Fibroblast of mammary gland (primary cell): ENCODE measurements around the gene SUN5.

Source experiments
- DNase-seq: peaks from one replicate; pipeline ENCODE4 v3.0.0-alpha.2; 2010; ENCODE audit warnings: low read depth
- H3K4me3 ChIP-seq: 2 replicates; pipeline ENCODE4 v1.5.1; 2011; ENCODE audit warnings: low read depth, mild to moderate bottlenecking, low read length, moderate library complexity; ENCODE audit not compliant: control insufficient read depth
- TF ChIP-seq, protein P1 (sequence below): conservative IDR thresholded peaks from 2 replicates; pipeline ENCODE4 v1.5.1; 2011; ENCODE audit warnings: low read depth, low read length, inconsistent platforms; ENCODE audit not compliant: control insufficient read depth, insufficient read depth

Gene SUN5

DNA sequence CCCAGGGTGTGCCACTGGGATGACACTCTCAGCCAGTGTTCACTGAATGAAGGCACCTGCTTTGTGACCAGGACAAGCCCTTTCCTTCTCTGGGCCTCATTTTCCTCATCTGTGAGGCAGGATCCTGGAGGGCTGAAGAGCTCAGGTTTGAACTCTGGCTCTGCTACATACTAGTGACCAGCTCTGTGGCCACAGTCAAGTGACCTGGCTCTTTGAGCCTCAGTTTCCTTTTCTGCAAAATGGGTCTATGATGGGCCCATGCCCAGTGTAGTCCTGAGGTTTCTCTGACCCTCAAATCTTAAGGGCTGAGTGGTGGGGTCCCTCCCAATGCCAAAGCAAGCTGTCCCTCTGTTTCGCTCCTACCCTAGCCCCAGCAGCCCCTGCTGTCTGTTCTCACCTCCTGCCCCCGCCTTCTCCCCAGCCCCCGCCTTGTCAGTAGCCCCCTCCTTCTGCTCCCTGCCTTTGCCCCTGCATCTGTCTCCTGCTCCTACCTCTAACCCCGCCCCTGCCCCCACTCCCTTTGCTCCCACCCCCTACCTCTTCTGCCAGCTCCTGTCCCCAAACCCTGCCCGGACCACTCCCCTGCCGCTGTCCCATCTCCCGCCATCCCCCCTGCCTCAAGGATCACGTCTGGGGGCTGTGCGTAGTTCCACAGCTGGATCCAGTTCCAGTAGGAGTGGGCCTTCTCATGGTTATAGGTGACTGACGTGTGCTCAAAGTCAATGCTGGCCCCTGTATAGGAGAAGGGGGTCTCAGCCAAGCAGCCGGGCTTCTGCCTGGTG, 17.0 kb downstream of the SUN5 start:
- DNase-seq = no peak
- no peak overlapping the region for H3K4me3 ChIP-seq
- TF ChIP-seq, protein P1, sequence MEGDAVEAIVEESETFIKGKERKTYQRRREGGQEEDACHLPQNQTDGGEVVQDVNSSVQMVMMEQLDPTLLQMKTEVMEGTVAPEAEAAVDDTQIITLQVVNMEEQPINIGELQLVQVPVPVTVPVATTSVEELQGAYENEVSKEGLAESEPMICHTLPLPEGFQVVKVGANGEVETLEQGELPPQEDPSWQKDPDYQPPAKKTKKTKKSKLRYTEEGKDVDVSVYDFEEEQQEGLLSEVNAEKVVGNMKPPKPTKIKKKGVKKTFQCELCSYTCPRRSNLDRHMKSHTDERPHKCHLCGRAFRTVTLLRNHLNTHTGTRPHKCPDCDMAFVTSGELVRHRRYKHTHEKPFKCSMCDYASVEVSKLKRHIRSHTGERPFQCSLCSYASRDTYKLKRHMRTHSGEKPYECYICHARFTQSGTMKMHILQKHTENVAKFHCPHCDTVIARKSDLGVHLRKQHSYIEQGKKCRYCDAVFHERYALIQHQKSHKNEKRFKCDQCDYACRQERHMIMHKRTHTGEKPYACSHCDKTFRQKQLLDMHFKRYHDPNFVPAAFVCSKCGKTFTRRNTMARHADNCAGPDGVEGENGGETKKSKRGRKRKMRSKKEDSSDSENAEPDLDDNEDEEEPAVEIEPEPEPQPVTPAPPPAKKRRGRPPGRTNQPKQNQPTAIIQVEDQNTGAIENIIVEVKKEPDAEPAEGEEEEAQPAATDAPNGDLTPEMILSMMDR = no peak

GRCh38 chr20:32986331-32986966, 17.8 kb downstream of the SUN5 start:
- no peak for DNase-seq
- H3K4me3 ChIP-seq = no peak overlapping the region
- TF ChIP-seq, protein P1 = no peak

DNA sequence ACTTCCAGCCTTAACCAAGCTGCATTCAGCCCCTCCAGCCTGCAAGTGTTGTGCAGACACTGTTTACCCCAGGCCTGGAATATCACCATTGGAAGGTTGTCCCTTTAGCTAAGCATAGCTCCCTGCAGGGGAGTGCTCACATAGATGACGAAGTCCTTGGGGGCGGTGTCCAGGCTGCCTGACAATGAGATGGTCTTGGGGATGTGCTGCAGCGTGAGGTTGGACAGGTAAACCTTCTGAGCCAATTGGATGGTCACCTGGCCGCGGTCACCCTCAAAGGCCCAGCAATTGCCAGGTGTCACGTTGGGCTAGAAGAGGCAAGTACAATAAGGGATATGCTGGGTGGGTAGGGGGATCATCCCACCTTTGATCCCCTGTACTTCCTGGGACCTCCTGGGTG, 18.6 kb downstream of the SUN5 start:
- H3K4me3 ChIP-seq = no peak overlapping the region
- DNase-seq = no peak
- TF ChIP-seq, protein P1 = no peak

GRCh38 chr20:32984631-32985354, 19.4 kb downstream of the SUN5 start:
- no peak for DNase-seq
- TF ChIP-seq, protein P1 = no peak
- H3K4me3 ChIP-seq = no peak overlapping the region

GRCh38 chr20:32984196-32984595, 20.0 kb downstream of the SUN5 start:
- DNase-seq = no peak
- TF ChIP-seq, protein P1 = no peak
- no peak overlapping the region for H3K4me3 ChIP-seq

DNA sequence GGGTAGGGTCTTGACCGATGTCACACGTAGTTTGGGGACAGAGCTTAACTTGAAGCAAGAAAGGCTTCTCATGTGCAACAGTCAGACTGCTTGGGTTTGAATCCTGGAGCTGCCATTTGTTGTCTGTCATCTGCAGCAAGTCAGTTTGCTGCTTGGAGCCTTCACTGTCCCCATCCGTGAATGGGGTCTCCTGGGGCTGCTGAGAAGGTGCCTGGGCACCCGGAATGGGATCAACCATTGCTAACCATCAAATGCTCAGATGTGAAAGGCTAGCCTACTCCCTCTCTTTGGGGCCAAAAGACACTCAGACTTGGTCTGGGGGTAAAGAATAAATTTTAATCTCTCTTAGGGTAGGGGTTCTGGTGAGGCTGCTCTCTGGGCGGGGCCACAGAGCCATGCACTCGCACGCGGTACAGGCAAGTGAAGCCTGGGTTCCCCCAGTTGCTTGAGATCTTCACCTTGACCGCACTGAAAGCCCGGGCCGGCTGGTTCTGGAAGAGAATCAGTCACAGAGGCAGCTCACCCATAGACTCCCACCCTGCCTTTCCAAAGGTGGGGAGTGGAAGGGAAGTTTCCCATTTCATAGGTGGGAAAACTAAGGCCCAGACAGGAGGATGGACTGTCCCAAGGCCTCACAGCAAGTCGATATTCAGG, 20.6 kb downstream of the SUN5 start:
- TF ChIP-seq, protein P1 = no peak
- H3K4me3 ChIP-seq = no peak overlapping the region
- no peak for DNase-seq
